HG03066 (cell line): ENCODE measurements around the gene POLR3H.

ENCODE experiments used
- ATAC-seq: cut with Tn5 transposase; IDR thresholded peaks from one replicate; pipeline ENCODE4 v1.9.1; 2021; ENCODE audit warnings: low read depth; ENCODE audit not compliant: unreplicated experiment

The POLR3H gene

GRCh38 chr22:41488076-41488475, 56.2 kb downstream of the POLR3H start:
- no peak for ATAC-seq

GRCh38 chr22:41487037-41487935, 57.0 kb downstream of the POLR3H start:
- no peak for ATAC-seq

GRCh38 chr22:41485033-41485432, 59.2 kb downstream of the POLR3H start:
- ATAC-seq: no peak

- ATAC-seq: no peak
Measured at GRCh38 chr22:41482319-41482935, 61.8 kb downstream of the POLR3H start.

- no peak for ATAC-seq
Measured at GRCh38 chr22:41481925-41482318, 62.3 kb downstream of the POLR3H start.

- no peak for ATAC-seq
Measured at GRCh38 chr22:41481131-41481830, 63.0 kb downstream of the POLR3H start.

- ATAC-seq: no peak
Measured at GRCh38 chr22:41480397-41480735, 63.9 kb downstream of the POLR3H start.

- no peak for ATAC-seq
Measured at GRCh38 chr22:41479671-41480396, 64.4 kb downstream of the POLR3H start.

GRCh38 chr22:41478891-41479521, 65.3 kb downstream of the POLR3H start:
- no peak for ATAC-seq

- no peak for ATAC-seq
Measured at GRCh38 chr22:41478473-41478872, 65.8 kb downstream of the POLR3H start.
